B cell (primary cell): ENCODE measurements around the gene HLA-DPB1. TPM values are rescaled to one million over a fixed set of nuclear protein-coding genes. Genes with fewer than 3 reads are reported as not detected.
"Not testable (repeated sequence)": the region's sequence is repeated elsewhere in the genome, so short reads cannot be mapped to it uniquely, and the experiment has no call there.

Experiments used
- ATAC-seq: fragments of 200-7000 bp; cut with Tn5 transposase; one replicate; pipeline ENCODE4 v1.10.0; 2021; ENCODE audit warnings: low read depth, mild to moderate bottlenecking, moderate number of reproducible peaks, moderate library complexity
- CTCF ChIA-PET: fragments of 350-600 bp; sonication (Branson Sonifier 250); formaldehyde crosslinking; loops from one replicate; lab custom pipeline; 2021; ENCODE audit warnings: antibody characterized with exemption, inconsistent platforms; lab: Charles Lee
- POLR2A ChIA-PET: fragments of 350-600 bp; sonication (Branson Sonifier 250); formaldehyde crosslinking; loops from one replicate; lab custom pipeline; 2021; ENCODE audit warnings: antibody characterized with exemption; lab: Charles Lee
- DNase-seq: peaks from one replicate; pipeline ENCODE4 v3.0.0; 2013
- H2AFZ ChIP-seq: 2 replicates; pipeline ENCODE4 v1.6.1; 2012; ENCODE audit warnings: mild to moderate bottlenecking, low read depth, low read length; ENCODE audit not compliant: insufficient read depth, poor library complexity, severe bottlenecking
- H3K27ac ChIP-seq, 2 donors: 1 replicate in 1 of 2; 2 replicates in 1 of 2; pipeline ENCODE4 v1.5.1; 2012 to 2013; ENCODE audit warnings: low read length in 2 of 2, mild to moderate bottlenecking in 2 of 2, moderate library complexity in 1 of 2
- H3K27me3 ChIP-seq, 4 experiments: fragments of 200-600 bp in 1 of 4; sonication (generic) in 1 of 4; replicated peaks in 1 of 4; 1 replicate in 2 of 4; 2 replicates in 2 of 4; pipeline versions ENCODE4 v1.6.1 to v1.7.0; 2013 to 2016; ENCODE audit warnings: low read length in 3 of 4, mild to moderate bottlenecking in 2 of 4, mixed read lengths in 1 of 4, moderate library complexity in 1 of 4; ENCODE audit not compliant: insufficient read depth in 4 of 4, control insufficient read depth in 3 of 4; ENCODE audit errors: control extremely low read depth in 1 of 4
- H3K36me3 ChIP-seq, 2 experiments: replicated peaks in 1 of 2; 1 replicate in 1 of 2; 2 replicates in 1 of 2; pipeline versions ENCODE4 v1.6.1 to v1.7.1; 2013; ENCODE audit warnings: low read length in 1 of 2; ENCODE audit not compliant: insufficient read depth in 2 of 2, control insufficient read depth in 1 of 2; ENCODE audit errors: control extremely low read depth in 1 of 2, extremely low read depth in 1 of 2
- H3K4me1 ChIP-seq, 2 donors: fragments of 200-600 bp in 1 of 2; sonication (generic) in 1 of 2; 1 replicate in 1 of 2; 2 replicates in 1 of 2; pipeline versions ENCODE4 v1.5.1 to v1.6.1; 2013 to 2017; ENCODE audit warnings: low read length in 2 of 2; ENCODE audit not compliant: control insufficient read depth in 2 of 2, insufficient read depth in 2 of 2
- H3K4me2 ChIP-seq: replicated peaks from 2 replicates; pipeline ENCODE3; 2012; ENCODE audit warnings: mild to moderate bottlenecking, low read depth, low read length; ENCODE audit not compliant: poor library complexity, severe bottlenecking
- H3K4me3 ChIP-seq, 5 experiments: fragments of 200-600 bp in 1 of 5; sonication (generic) in 1 of 5; 1 replicate in 3 of 5; 2 replicates in 2 of 5; pipeline versions ENCODE4 v1.5.1 to v1.7.0; 2011 to 2016; ENCODE audit warnings: low read length in 4 of 5, mild to moderate bottlenecking in 4 of 5, low read depth in 2 of 5, control low read depth in 1 of 5, moderate library complexity in 1 of 5; ENCODE audit not compliant: insufficient read depth in 1 of 5; ENCODE audit errors: control extremely low read depth in 1 of 5, extremely low read depth in 1 of 5
- H3K79me2 ChIP-seq: fragments of 200-600 bp; sonication (generic); one replicate; pipeline ENCODE4 v1.6.0; 2016; ENCODE audit warnings: low read length; ENCODE audit not compliant: control insufficient read depth, insufficient read depth
- H3K9ac ChIP-seq: fragments of 200-600 bp; sonication (generic); 2 replicates; pipeline ENCODE4 v1.6.1; 2017; ENCODE audit warnings: mild to moderate bottlenecking, low read length, moderate library complexity
- H3K9me3 ChIP-seq, 3 donors: one replicate each; pipeline versions ENCODE4 v1.6.1 to v1.7.1; 2013; ENCODE audit warnings: low read length in 2 of 3; ENCODE audit not compliant: control insufficient read depth in 2 of 3, insufficient read depth in 1 of 3; ENCODE audit errors: control extremely low read depth in 1 of 3
- H4K20me1 ChIP-seq: 2 replicates; pipeline ENCODE4 v1.6.0; 2012; ENCODE audit warnings: mild to moderate bottlenecking, low read length; ENCODE audit not compliant: insufficient read depth, control insufficient read depth, poor library complexity, severe bottlenecking
- H3K27ac Mint-ChIP-seq: one replicate; pipeline ENCODE4 v1.8.0; 2021; ENCODE audit warnings: mixed read lengths
- H3K27me3 Mint-ChIP-seq: one replicate; pipeline ENCODE4 v1.8.0; 2021; ENCODE audit warnings: mixed read lengths
- H3K4me1 Mint-ChIP-seq: one replicate; pipeline ENCODE4 v1.8.0; 2021; ENCODE audit warnings: mixed read lengths
- H3K4me3 Mint-ChIP-seq: one replicate; pipeline ENCODE4 v1.8.0; 2021; ENCODE audit warnings: mixed read lengths
- H3K9me3 Mint-ChIP-seq: one replicate; pipeline ENCODE4 v1.8.0; 2022; ENCODE audit warnings: mixed read lengths; ENCODE audit not compliant: insufficient read depth
- EZH2 ChIP-seq: IDR thresholded peaks from 2 replicates; pipeline ENCODE4 v1.6.1; 2012; ENCODE audit warnings: borderline replicate concordance, low read depth, mild to moderate bottlenecking, moderate library complexity, low read length; ENCODE audit not compliant: insufficient read depth, poor library complexity, severe bottlenecking
- WGBS: methylation state at CpG from one replicate; pipeline ENCODE4 v1.1.5; 2013; ENCODE audit warnings: missing lambda C conversion rate; ENCODE audit not compliant: insufficient coverage; 5-methylcytosine and 5-hydroxymethylcytosine counted together
- intact Hi-C: fragments of 100-400 bp; cut with micrococcal nuclease; formaldehyde crosslinking; loops from one replicate; pipeline ENCODE4 v1.10.0; 2022
- polyA plus RNA-seq: library from polyadenylated mRNA; depleted of rRNA; stranded (reverse); fragments of >200 nt; gene quantifications from 2 replicates; pipeline ENCODE4 v1.2.3, GENCODE V29; 2012
- total RNA-seq, 2 donors: library from RNA; stranded (reverse); fragments of 120-200 nt in 1 of 2; gene quantifications; 1 replicate in 1 of 2; 2 replicates in 1 of 2; pipeline versions ENCODE4 v1.2.3 to v1.2.4, GENCODE V29; 2013 to 2022
- TF ChIP-seq, protein P1 (sequence below): fragments of 200-600 bp; IDR thresholded peaks from one replicate; pipeline ENCODE4 v1.8.0; 2022; ENCODE audit warnings: antibody characterized with exemption, mild to moderate bottlenecking

Gene HLA-DPB1
- total and polyA plus RNA-seq, 2 donors (not counting 1 experiment from before 2014, with no cell fraction given): 1,104 to 1,578 TPM

DNA sequence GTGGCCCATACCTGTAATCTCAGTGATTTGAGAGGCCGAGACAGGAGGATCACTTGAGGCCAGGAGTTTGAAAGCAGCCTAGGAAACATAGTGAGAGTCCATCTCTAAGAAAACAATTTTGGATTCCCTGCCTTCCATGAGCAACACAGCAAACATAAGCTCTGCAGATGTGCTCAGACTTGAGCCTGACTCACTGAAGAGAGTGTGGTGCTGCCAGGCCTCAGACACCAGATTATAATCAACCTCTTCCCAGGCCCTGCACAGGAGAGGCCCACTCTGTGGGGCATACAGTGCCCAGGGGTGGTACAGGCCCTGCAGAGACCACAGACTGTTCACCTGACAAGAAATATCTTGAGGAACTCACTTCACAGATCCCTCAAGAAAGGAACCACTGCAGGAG, 19.9 kb downstream of the HLA-DPB1 start:
- H3K27me3 ChIP-seq: no peaks in the 10 kb centered on the region
- no peaks in the 10 kb centered on the region for H3K36me3 ChIP-seq
- Mint-ChIP-seq H3K27ac (no peak overlapping the region), H3K4me3 (no peak overlapping the region), H3K27me3 (no peaks in the 10 kb centered on the region), H3K4me1 (peaks cover 33% of the 10 kb centered on the region), H3K9me3 (peaks cover 12% of the 10 kb centered on the region)
- no peak overlapping the region for H2AFZ ChIP-seq
- intact Hi-C loops: no loop called here
- no peak overlapping the region for H3K9ac ChIP-seq
- H3K9me3 ChIP-seq: peaks cover 3 to 19% (median 4%) of the 10 kb centered on the region in 3 donors
- 86% methylated on average over 1 of the region's 1 CpG for WGBS
- ATAC-seq (no peak), DNase-seq (no peak)
- ChIA-PET CTCF (interaction anchor here (1.6 kb wide), 1 partner anchor 24 kb away, joined by 7 read pairs; no protein-coding TSS in a partner anchor), POLR2A (interaction anchor here (0.8 kb wide), 1 partner anchor 21 kb away, joined by 3 read pairs; no protein-coding TSS in a partner anchor)
- H3K4me2 ChIP-seq: no peak overlapping the region
- no peak overlapping the region for H3K27ac ChIP-seq
- H3K4me1 ChIP-seq: peaks cover 27 to 33% of the 10 kb centered on the region in 2 donors
- TF ChIP-seq EZH2: no peak
- TF ChIP-seq, protein P1, sequence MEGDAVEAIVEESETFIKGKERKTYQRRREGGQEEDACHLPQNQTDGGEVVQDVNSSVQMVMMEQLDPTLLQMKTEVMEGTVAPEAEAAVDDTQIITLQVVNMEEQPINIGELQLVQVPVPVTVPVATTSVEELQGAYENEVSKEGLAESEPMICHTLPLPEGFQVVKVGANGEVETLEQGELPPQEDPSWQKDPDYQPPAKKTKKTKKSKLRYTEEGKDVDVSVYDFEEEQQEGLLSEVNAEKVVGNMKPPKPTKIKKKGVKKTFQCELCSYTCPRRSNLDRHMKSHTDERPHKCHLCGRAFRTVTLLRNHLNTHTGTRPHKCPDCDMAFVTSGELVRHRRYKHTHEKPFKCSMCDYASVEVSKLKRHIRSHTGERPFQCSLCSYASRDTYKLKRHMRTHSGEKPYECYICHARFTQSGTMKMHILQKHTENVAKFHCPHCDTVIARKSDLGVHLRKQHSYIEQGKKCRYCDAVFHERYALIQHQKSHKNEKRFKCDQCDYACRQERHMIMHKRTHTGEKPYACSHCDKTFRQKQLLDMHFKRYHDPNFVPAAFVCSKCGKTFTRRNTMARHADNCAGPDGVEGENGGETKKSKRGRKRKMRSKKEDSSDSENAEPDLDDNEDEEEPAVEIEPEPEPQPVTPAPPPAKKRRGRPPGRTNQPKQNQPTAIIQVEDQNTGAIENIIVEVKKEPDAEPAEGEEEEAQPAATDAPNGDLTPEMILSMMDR: no peak
- no peaks in the 10 kb centered on the region for H4K20me1 ChIP-seq
- H3K79me2 ChIP-seq: peaks cover 10% of the 10 kb centered on the region
- no peak overlapping the region for H3K4me3 ChIP-seq

- H3K4me3 Mint-ChIP-seq, H2AFZ ChIP-seq, H3K79me2 ChIP-seq, H3K4me3 ChIP-seq, POLR2A ChIA-PET, H3K27ac Mint-ChIP-seq, H3K27me3 ChIP-seq, H3K9ac ChIP-seq, H3K36me3 ChIP-seq, ATAC-seq, H4K20me1 ChIP-seq, H3K27ac ChIP-seq, H3K4me1 ChIP-seq, H3K4me2 ChIP-seq, intact Hi-C loops, H3K4me1 Mint-ChIP-seq: not testable (repeated sequence)
- peaks cover 3 to 31% (median 10%) of the 10 kb centered on the region in 3 donors for H3K9me3 ChIP-seq
- WGBS: 80% methylated on average over 4 of the region's 5 CpGs
- H3K9me3 Mint-ChIP-seq: peaks cover 30% of the 10 kb centered on the region
- CTCF ChIA-PET: interaction anchor here (0.9 to 1.4 kb wide), 4 partner anchors 13 to 101 kb away, joined by 3 to 6 read pairs (median 3); no protein-coding TSS in a partner anchor
- H3K27me3 Mint-ChIP-seq: peaks cover 10% of the 10 kb centered on the region
- DNase-seq: peak; percentile 27
Measured at GRCh38 chr6:33101121-33101737, 25.4 kb downstream of the HLA-DPB1 start.
